ENCODE measurements around the gene TEX2.
"Not testable (repeated sequence)": the region's sequence is repeated elsewhere in the genome, so short reads cannot be mapped to it uniquely, and the experiment has no call there.

TEX2 gene

GRCh38 chr17:64208656-64209055, 54.4 kb downstream of the TEX2 start:
- DNase-seq: not testable (repeated sequence)

- no peak for DNase-seq
These were observed 57.3 kb downstream of the TEX2 start for GRCh38 chr17:64205804-64206203.

GRCh38 chr17:64203630-64204029, 59.4 kb downstream of the TEX2 start:
- no peak for DNase-seq

- no peak for DNase-seq
These were observed 60.2 kb downstream of the TEX2 start for GRCh38 chr17:64202683-64203344.

GRCh38 chr17:64200080-64201032, 62.7 kb downstream of the TEX2 start:
- DNase-seq: no peak

GRCh38 chr17:64198331-64199090, 64.5 kb downstream of the TEX2 start:
- no peak for DNase-seq

GRCh38 chr17:64196601-64197000, 66.5 kb downstream of the TEX2 start:
- no peak for DNase-seq

GRCh38 chr17:64193561-64193960, 69.5 kb downstream of the TEX2 start:
- no peak for DNase-seq

GRCh38 chr17:64192589-64192988, 70.5 kb downstream of the TEX2 start:
- DNase-seq: no peak

- DNase-seq: no peak
These were observed 72.6 kb downstream of the TEX2 start for GRCh38 chr17:64190472-64190871.

GRCh38 chr17:64188088-64188487, 75.0 kb downstream of the TEX2 start:
- DNase-seq: no peak

- DNase-seq: no peak
These were observed 75.8 kb downstream of the TEX2 start for GRCh38 chr17:64187093-64187895.

GRCh38 chr17:64186171-64187092, 76.6 kb downstream of the TEX2 start:
- no peak for DNase-seq

- not testable (repeated sequence) for DNase-seq
These were observed 77.5 kb downstream of the TEX2 start for GRCh38 chr17:64185557-64185956.

- DNase-seq: no peak
These were observed 78.0 kb downstream of the TEX2 start for GRCh38 chr17:64185101-64185500.

- no peak for DNase-seq
These were observed 79.2 kb downstream of the TEX2 start for GRCh38 chr17:64183815-64184214.

- DNase-seq: no peak
These were observed 80.6 kb downstream of the TEX2 start for GRCh38 chr17:64182325-64183012.

GRCh38 chr17:64180089-64181073, 82.7 kb downstream of the TEX2 start:
- DNase-seq: no peak

- not testable (repeated sequence) for DNase-seq
These were observed 84.0 kb downstream of the TEX2 start for GRCh38 chr17:64179024-64179423.
